ENCODE results near the gene UNCX.

The UNCX gene

GRCh38 chr7:1231214-1232102, 1.2 kb upstream of the UNCX start:
- DNase-seq (ENCODE audit: low read depth in 2 of 2, low spot score in 1 of 2): no peak

GRCh38 chr7:1232103-1232466, 587 bp upstream of the UNCX start:
- DNase-seq (ENCODE audit: low read depth in 2 of 2, low spot score in 1 of 2): no peak

- no peak for DNase-seq (ENCODE audit: low read depth in 2 of 2, low spot score in 1 of 2)
These were observed 819 bp downstream of the UNCX start for GRCh38 chr7:1233333-1234048.

GRCh38 chr7:1234049-1234880, 1.6 kb downstream of the UNCX start:
- no peak for DNase-seq (ENCODE audit: low read depth in 2 of 2, low spot score in 1 of 2)

GRCh38 chr7:1234881-1235500, 2.3 kb downstream of the UNCX start:
- no peak for DNase-seq (ENCODE audit: low read depth in 2 of 2, low spot score in 1 of 2)

GRCh38 chr7:1235501-1236131, 2.9 kb downstream of the UNCX start:
- no peak for DNase-seq (ENCODE audit: low read depth in 2 of 2, low spot score in 1 of 2)

GRCh38 chr7:1236132-1236661, 3.5 kb downstream of the UNCX start:
- DNase-seq (ENCODE audit: low read depth in 2 of 2, low spot score in 1 of 2): no peak

GRCh38 chr7:1236831-1237701, 4.4 kb downstream of the UNCX start:
- no peak for DNase-seq (ENCODE audit: low read depth in 2 of 2, low spot score in 1 of 2)

GRCh38 chr7:1237704-1238255, 5.1 kb downstream of the UNCX start:
- DNase-seq (ENCODE audit: low read depth in 2 of 2, low spot score in 1 of 2): no peak

- DNase-seq (ENCODE audit: low read depth in 2 of 2, low spot score in 1 of 2): no peak
These were observed 5.8 kb downstream of the UNCX start for GRCh38 chr7:1238450-1238882.

GRCh38 chr7:1238931-1239802, 6.5 kb downstream of the UNCX start:
- no peak for DNase-seq (ENCODE audit: low read depth in 2 of 2, low spot score in 1 of 2)

GRCh38 chr7:1239803-1240516, 7.3 kb downstream of the UNCX start:
- no peak for DNase-seq (ENCODE audit: low read depth in 2 of 2, low spot score in 1 of 2)

GRCh38 chr7:1240517-1241257, 8.0 kb downstream of the UNCX start:
- DNase-seq (ENCODE audit: low read depth in 2 of 2, low spot score in 1 of 2): no peak

GRCh38 chr7:1241258-1241602, 8.6 kb downstream of the UNCX start:
- no peak for DNase-seq (ENCODE audit: low read depth in 2 of 2, low spot score in 1 of 2)

GRCh38 chr7:1241603-1242255, 9.1 kb downstream of the UNCX start:
- no peak for DNase-seq (ENCODE audit: low read depth in 2 of 2, low spot score in 1 of 2)

- no peak for DNase-seq (ENCODE audit: low read depth in 2 of 2, low spot score in 1 of 2)
These were observed 9.6 kb downstream of the UNCX start for GRCh38 chr7:1242256-1242605.

Measured in stimulated activated CD8-positive, alpha-beta memory T cell treated with anti-CD3 and anti-CD28 coated beads, Interleukin-4, amount 100 ng/mL, for 4 hours (primary cell).